ENCODE results near the gene MEX3C. TPM values are rescaled to one million over a fixed set of nuclear protein-coding genes. Genes with fewer than 3 reads are reported as not detected.

The MEX3C gene
- total RNA-seq, 1 donor from 2014 or later, result 94.7 TPM

- Histone ChIP-seq H3K79me2 (ENCODE audit: low read depth) (peaks cover 5% of the 10 kb centered on the region), H3K4me3 (no peak overlapping the region), H3K27me3 (no peaks in the 10 kb centered on the region), H3K4me1 (peaks cover 17% of the 10 kb centered on the region), H2AFZ (replicated peaks) (no peak overlapping the region), H3K27ac (no peak overlapping the region), H3K9me3 (ENCODE audit: low read depth) (no peaks in the 10 kb centered on the region), H3K36me3 (no peaks in the 10 kb centered on the region), H3K9ac (no peak overlapping the region), H4K20me1 (ENCODE audit: low read depth) (peaks cover 17% of the 10 kb centered on the region), H3K4me2 (peak overlapping the region; percentile 7), H3F3A (ENCODE audit: low read depth) (peaks cover 39% of the 10 kb centered on the region)
- Mint-ChIP-seq H3K9me3 (peaks cover 4% of the 10 kb centered on the region), H3K36me3 (peaks cover 18% of the 10 kb centered on the region), H3K4me1 (peaks cover 34% of the 10 kb centered on the region), H3K4me3 (peak overlapping the region; percentile 15), H3K27ac (peak overlapping the region; percentile 96), H3K27me3 (ENCODE audit: insufficient read depth, low read depth) (no peaks in the 10 kb centered on the region)
- TF ChIP-seq EZH2phosphoT487 (IDR thresholded peaks at IDR 0.05), result no peak
- peak; percentile 5 for TF ChIP-seq CTCF (IDR thresholded peaks at IDR 0.05)
- DNase-seq (ENCODE audit: low spot score), result peak; percentile 78
Measured at GRCh38 chr18:51168026-51168742, 29.3 kb downstream of the MEX3C start.

- no peak for DNase-seq (ENCODE audit: low spot score)
- no peak overlapping the region for H3K9ac ChIP-seq
- H3K4me3 Mint-ChIP-seq, result no peak overlapping the region
- no peaks in the 10 kb centered on the region for H3K9me3 ChIP-seq (ENCODE audit: low read depth)
- H3K27me3 ChIP-seq, result no peaks in the 10 kb centered on the region
- no peaks in the 10 kb centered on the region for H3K79me2 ChIP-seq (ENCODE audit: low read depth)
- H3K27ac Mint-ChIP-seq, result peak overlapping the region; percentile 55
- H2AFZ ChIP-seq (replicated peaks), result no peak overlapping the region
- H3K4me1 ChIP-seq, result peaks cover 17% of the 10 kb centered on the region
- peaks cover 4% of the 10 kb centered on the region for H4K20me1 ChIP-seq (ENCODE audit: low read depth)
- peaks cover 34% of the 10 kb centered on the region for H3K4me1 Mint-ChIP-seq
- H3K4me3 ChIP-seq, result no peak overlapping the region
- TF ChIP-seq EZH2phosphoT487 (IDR thresholded peaks at IDR 0.05) (no peak), CTCF (IDR thresholded peaks at IDR 0.05) (no peak), EZH2 (IDR thresholded peaks at IDR 0.05) (no peak)
- no peaks in the 10 kb centered on the region for H3K27me3 Mint-ChIP-seq (ENCODE audit: insufficient read depth, low read depth)
- H3F3A ChIP-seq (ENCODE audit: low read depth), result peaks cover 27% of the 10 kb centered on the region
- peaks cover 2% of the 10 kb centered on the region for H3K9me3 Mint-ChIP-seq
- no peak overlapping the region for H3K27ac ChIP-seq
- H3K4me2 ChIP-seq, result peak overlapping the region; percentile 41
- H3K36me3 ChIP-seq, result no peaks in the 10 kb centered on the region
- peaks cover 2% of the 10 kb centered on the region for H3K36me3 Mint-ChIP-seq
Measured at GRCh38 chr18:51165296-51165695, 32.2 kb downstream of the MEX3C start.

GRCh38 chr18:51164761-51165281 is 32.7 kb downstream of the MEX3C start:
- H3K27me3 ChIP-seq, result no peaks in the 10 kb centered on the region
- TF ChIP-seq CTCF (IDR thresholded peaks at IDR 0.05), result no peak
- no peak for TF ChIP-seq EZH2phosphoT487 (IDR thresholded peaks at IDR 0.05)
- TF ChIP-seq EZH2 (IDR thresholded peaks at IDR 0.05), result no peak
- no peak overlapping the region for H3K4me3 Mint-ChIP-seq
- H3K79me2 ChIP-seq (ENCODE audit: low read depth), result no peaks in the 10 kb centered on the region
- peaks cover 34% of the 10 kb centered on the region for H3K4me1 Mint-ChIP-seq
- peaks cover 2% of the 10 kb centered on the region for H3K36me3 Mint-ChIP-seq
- H3K4me2 ChIP-seq, result peak overlapping the region; percentile 41
- H3F3A ChIP-seq (ENCODE audit: low read depth), result peaks cover 22% of the 10 kb centered on the region
- DNase-seq (ENCODE audit: low spot score), result peak; percentile 29
- no peak overlapping the region for H2AFZ ChIP-seq (replicated peaks)
- peak overlapping the region; percentile 55 for H3K27ac Mint-ChIP-seq
- H3K27ac ChIP-seq, result no peak overlapping the region
- H4K20me1 ChIP-seq (ENCODE audit: low read depth), result peaks cover 4% of the 10 kb centered on the region
- peaks cover under 1% of the 10 kb centered on the region for H3K27me3 Mint-ChIP-seq (ENCODE audit: insufficient read depth, low read depth)
- peaks cover 2% of the 10 kb centered on the region for H3K9me3 Mint-ChIP-seq
- no peak overlapping the region for H3K9ac ChIP-seq
- no peak overlapping the region for H3K4me3 ChIP-seq
- H3K4me1 ChIP-seq, result peaks cover 17% of the 10 kb centered on the region
- no peaks in the 10 kb centered on the region for H3K9me3 ChIP-seq (ENCODE audit: low read depth)
- H3K36me3 ChIP-seq, result no peaks in the 10 kb centered on the region
